ENCODE data around the gene UNC5C. TPM values are rescaled to one million over a fixed set of nuclear protein-coding genes. Genes with fewer than 3 reads are reported as not detected.

Gene UNC5C
- total RNA-seq, 1 experiment from 2014 or later, result not detected

DNA sequence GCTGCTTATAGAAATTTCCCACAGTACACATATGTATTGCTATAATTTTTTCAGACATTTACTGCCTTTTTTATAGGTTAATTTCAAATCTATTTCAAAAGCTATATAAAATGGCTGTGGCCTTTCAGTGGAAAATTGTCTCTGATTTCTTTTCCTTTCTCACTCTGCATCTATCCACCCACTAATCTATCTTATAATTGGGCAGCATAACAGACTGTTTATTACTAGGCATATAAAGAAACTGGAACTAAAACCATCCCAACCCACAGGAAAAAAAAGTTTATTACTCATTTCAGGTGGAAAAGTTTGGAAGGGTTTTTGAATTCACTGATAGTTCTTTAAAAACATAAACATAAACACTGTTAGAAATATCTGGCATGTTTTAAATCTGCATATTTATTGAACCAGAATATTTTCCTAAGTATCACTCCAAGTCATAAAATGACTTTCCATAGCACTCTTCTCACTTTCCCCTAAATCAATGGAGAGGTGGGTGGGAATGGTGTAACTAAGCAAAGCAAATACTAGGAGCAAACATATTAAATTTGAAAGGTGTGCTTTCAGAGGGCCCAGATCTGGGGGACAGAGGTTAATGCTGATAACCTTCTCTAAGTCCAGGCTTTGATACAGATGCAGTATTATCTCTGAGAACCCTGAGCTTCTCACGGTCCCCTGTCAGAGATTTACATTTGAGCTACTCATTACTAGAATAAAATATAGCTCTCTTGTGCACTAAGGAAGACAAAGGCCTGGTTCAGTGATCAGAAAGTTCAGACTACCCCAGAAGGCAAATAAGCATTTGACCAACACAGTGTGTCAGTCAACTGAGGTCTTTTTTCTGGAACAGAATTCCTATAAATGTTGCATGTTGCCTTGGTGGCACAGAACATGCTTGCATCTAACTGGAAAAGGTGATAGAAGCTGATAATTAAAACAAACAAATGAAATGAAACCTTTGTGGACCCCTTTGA lies 328.3 kb downstream of the UNC5C start:
- H3K4me1 Mint-ChIP-seq (ENCODE audit: low read depth, unreplicated experiment), result peaks cover 6% of the 10 kb centered on the region
- peaks cover 30% of the 10 kb centered on the region for H3K4me1 ChIP-seq
- no peak overlapping the region for H3K4me3 Mint-ChIP-seq (ENCODE audit: unreplicated experiment)
- no TSS peak for BruUV-seq (replicated peaks)
- H3K9me3 ChIP-seq, result 0 out of 2 replicates have a peak, but pooled peaks cover 3% of the 10 kb centered on the region
- no peaks in the 10 kb centered on the region for H3K9me3 Mint-ChIP-seq (ENCODE audit: unreplicated experiment)
- no peaks in the 10 kb centered on the region for H3K27me3 Mint-ChIP-seq (ENCODE audit: insufficient read depth, unreplicated experiment)
- no peak for TF ChIP-seq CTCF (IDR thresholded peaks at IDR 0.05; ENCODE audit: insufficient read depth in 1 of 2, low read depth in 1 of 2, low read length in 1 of 2, severe bottlenecking in 1 of 2, unreplicated experiment in 1 of 2)
- H3K36me3 Mint-ChIP-seq (ENCODE audit: insufficient read depth, unreplicated experiment), result no peaks in the 10 kb centered on the region
- CTCF ChIA-PET, result interaction anchor here (0.9 kb wide), 2 partner anchors 11 to 16 kb away, joined by 3 to 5 read pairs; no protein-coding TSS in a partner anchor
- DNase-seq, result peak; percentile 54 to 67
- H3K4me3 ChIP-seq (ENCODE audit: low read depth, low read length), result no peak overlapping the region
- no peaks in the 10 kb centered on the region for H3K36me3 ChIP-seq (ENCODE audit: control insufficient read depth, insufficient read depth, low read length)
- no peak overlapping the region for H3K27ac Mint-ChIP-seq (ENCODE audit: unreplicated experiment)
- POLR2A ChIA-PET, result no interaction called here
- intact Hi-C loops (cut with micrococcal nuclease; ENCODE audit: unreplicated experiment), result loop anchor here (1.0 to 10.0 kb wide), 4 partner anchors 11 to 187 kb away; no protein-coding TSS in a partner anchor
- H3K27me3 ChIP-seq (replicated peaks; ENCODE audit: control insufficient read depth, insufficient read depth, low read length), result no peaks in the 10 kb centered on the region

DNA sequence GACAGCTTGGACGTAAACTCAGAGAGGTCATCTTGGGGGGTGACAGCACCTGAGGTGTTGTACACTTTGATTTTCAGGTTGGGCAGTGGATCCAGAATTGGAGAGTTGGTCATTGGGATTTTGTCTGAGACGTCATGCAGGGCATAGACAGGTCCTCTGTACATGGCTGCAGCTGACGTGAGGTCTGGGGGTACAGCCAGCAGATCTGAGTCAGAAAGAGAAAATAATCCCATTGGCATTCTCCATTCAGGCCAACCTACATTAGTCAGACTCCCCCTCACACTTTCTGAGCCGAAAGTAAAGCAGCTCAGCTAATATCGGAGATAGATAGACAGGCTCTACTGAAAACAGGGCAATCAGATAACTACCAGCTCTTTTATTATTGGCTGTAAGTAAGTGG lies 329.7 kb downstream of the UNC5C start:
- no peak for DNase-seq
- H3K4me3 Mint-ChIP-seq (ENCODE audit: unreplicated experiment), result no peak overlapping the region
- ChIA-PET CTCF (no interaction called here), POLR2A (no interaction called here)
- Histone ChIP-seq H3K27me3 (replicated peaks; ENCODE audit: control insufficient read depth, insufficient read depth, low read length) (no peaks in the 10 kb centered on the region), H3K4me1 (peaks cover 33% of the 10 kb centered on the region), H3K9me3 (0 out of 2 replicates have a peak, but pooled peaks cover 3% of the 10 kb centered on the region), H3K4me3 (ENCODE audit: low read depth, low read length) (no peak overlapping the region), H3K36me3 (ENCODE audit: control insufficient read depth, insufficient read depth, low read length) (no peaks in the 10 kb centered on the region)
- BruUV-seq (replicated peaks), result no TSS peak
- no peaks in the 10 kb centered on the region for H3K9me3 Mint-ChIP-seq (ENCODE audit: unreplicated experiment)
- H3K36me3 Mint-ChIP-seq (ENCODE audit: insufficient read depth, unreplicated experiment), result no peaks in the 10 kb centered on the region
- H3K27ac Mint-ChIP-seq (ENCODE audit: unreplicated experiment), result no peak overlapping the region
- intact Hi-C loops (cut with micrococcal nuclease; ENCODE audit: unreplicated experiment), result no loop called here
- TF ChIP-seq CTCF (IDR thresholded peaks at IDR 0.05; ENCODE audit: insufficient read depth in 1 of 2, low read depth in 1 of 2, low read length in 1 of 2, severe bottlenecking in 1 of 2, unreplicated experiment in 1 of 2), result no peak
- H3K27me3 Mint-ChIP-seq (ENCODE audit: insufficient read depth, unreplicated experiment), result no peaks in the 10 kb centered on the region
- peaks cover 6% of the 10 kb centered on the region for H3K4me1 Mint-ChIP-seq (ENCODE audit: low read depth, unreplicated experiment)

GRCh38 chr4:95217197-95217596 lies 331.6 kb downstream of the UNC5C start:
- DNase-seq, result no peak
- H3K36me3 Mint-ChIP-seq (ENCODE audit: insufficient read depth, unreplicated experiment), result no peaks in the 10 kb centered on the region
- H3K4me1 ChIP-seq, result peaks cover 33% of the 10 kb centered on the region
- no peaks in the 10 kb centered on the region for H3K9me3 Mint-ChIP-seq (ENCODE audit: unreplicated experiment)
- H3K27me3 Mint-ChIP-seq (ENCODE audit: insufficient read depth, unreplicated experiment), result peaks cover 3% of the 10 kb centered on the region
- POLR2A ChIA-PET, result no interaction called here
- H3K27me3 ChIP-seq (replicated peaks; ENCODE audit: control insufficient read depth, insufficient read depth, low read length), result no peaks in the 10 kb centered on the region
- H3K9me3 ChIP-seq, result 0 out of 2 replicates have a peak, but pooled peaks cover 3% of the 10 kb centered on the region
- no TSS peak for BruUV-seq (replicated peaks)
- no peak for TF ChIP-seq CTCF (IDR thresholded peaks at IDR 0.05; ENCODE audit: insufficient read depth in 1 of 2, low read depth in 1 of 2, low read length in 1 of 2, severe bottlenecking in 1 of 2, unreplicated experiment in 1 of 2)
- H3K27ac Mint-ChIP-seq (ENCODE audit: unreplicated experiment), result no peak overlapping the region
- intact Hi-C loops (cut with micrococcal nuclease; ENCODE audit: unreplicated experiment), result no loop called here
- no peak overlapping the region for H3K4me3 Mint-ChIP-seq (ENCODE audit: unreplicated experiment)
- H3K4me3 ChIP-seq (ENCODE audit: low read depth, low read length), result no peak overlapping the region
- H3K4me1 Mint-ChIP-seq (ENCODE audit: low read depth, unreplicated experiment), result peaks cover 6% of the 10 kb centered on the region
- CTCF ChIA-PET, result no interaction called here
- no peaks in the 10 kb centered on the region for H3K36me3 ChIP-seq (ENCODE audit: control insufficient read depth, insufficient read depth, low read length)
